ENCODE data around the gene FDX2. TPM values are rescaled to one million over a fixed set of nuclear protein-coding genes. Genes with fewer than 3 reads are reported as not detected.

The FDX2 gene
- 21.5 and 27.4 TPM in 2 replicates for total RNA-seq
- long read RNA-seq, partial matches to known transcripts, result 0 of 2 reads
- long read RNA-seq, other reads (novel, unspliced or antisense), result 0 of 2 reads

- H3K36me3 Mint-ChIP-seq (ENCODE audit: unreplicated experiment), result peaks cover 7% of the 10 kb centered on the region
- DNase-seq (ENCODE audit: extremely low spot score, unreplicated experiment), result peak; percentile 95
- H3K27me3 Mint-ChIP-seq (ENCODE audit: unreplicated experiment), result no peaks in the 10 kb centered on the region
- H3K9me3 Mint-ChIP-seq (ENCODE audit: unreplicated experiment), result no peaks in the 10 kb centered on the region
- H3K4me3 Mint-ChIP-seq (ENCODE audit: unreplicated experiment), result peak within 1 kb of the TSS; percentile 89
- peaks cover 13% of the 10 kb centered on the region for H3K4me1 Mint-ChIP-seq (ENCODE audit: unreplicated experiment)
- peak within 1 kb of the TSS; percentile 79 for H3K27ac Mint-ChIP-seq (ENCODE audit: unreplicated experiment)
- TF ChIP-seq CTCF (IDR thresholded peaks at IDR 0.05), result no peak
Observed at GRCh38 chr19:10315335-10316214, at the start of gene FDX2. Gene FDX2 (minus strand): TSS chr19:10316015. CDS start chr19:10315996, 19 bp downstream.

GRCh38 chr19:10365518-10365917 lies 49.7 kb upstream of the FDX2 start:
- Mint-ChIP-seq H3K9me3 (ENCODE audit: unreplicated experiment) (no peaks in the 10 kb centered on the region), H3K4me3 (ENCODE audit: unreplicated experiment) (no peak overlapping the region), H3K27ac (ENCODE audit: unreplicated experiment) (no peak overlapping the region), H3K27me3 (ENCODE audit: unreplicated experiment) (no peaks in the 10 kb centered on the region), H3K36me3 (ENCODE audit: unreplicated experiment) (peaks cover 34% of the 10 kb centered on the region), H3K4me1 (ENCODE audit: unreplicated experiment) (no peaks in the 10 kb centered on the region)
- DNase-seq (ENCODE audit: extremely low spot score, unreplicated experiment), result no peak
- TF ChIP-seq CTCF (IDR thresholded peaks at IDR 0.05), result no peak

- TF ChIP-seq CTCF (IDR thresholded peaks at IDR 0.05), result no peak
- Mint-ChIP-seq H3K4me1 (ENCODE audit: unreplicated experiment) (no peaks in the 10 kb centered on the region), H3K9me3 (ENCODE audit: unreplicated experiment) (no peaks in the 10 kb centered on the region), H3K36me3 (ENCODE audit: unreplicated experiment) (peaks cover 28% of the 10 kb centered on the region), H3K27me3 (ENCODE audit: unreplicated experiment) (no peaks in the 10 kb centered on the region), H3K27ac (ENCODE audit: unreplicated experiment) (no peak overlapping the region), H3K4me3 (ENCODE audit: unreplicated experiment) (no peak overlapping the region)
- no peak for DNase-seq (ENCODE audit: extremely low spot score, unreplicated experiment)
Observed at GRCh38 chr19:10364644-10365043, 48.8 kb upstream of the FDX2 start.

- Mint-ChIP-seq H3K36me3 (ENCODE audit: unreplicated experiment) (peaks cover 23% of the 10 kb centered on the region), H3K4me1 (ENCODE audit: unreplicated experiment) (no peaks in the 10 kb centered on the region), H3K4me3 (ENCODE audit: unreplicated experiment) (no peak overlapping the region), H3K9me3 (ENCODE audit: unreplicated experiment) (no peaks in the 10 kb centered on the region), H3K27me3 (ENCODE audit: unreplicated experiment) (no peaks in the 10 kb centered on the region), H3K27ac (ENCODE audit: unreplicated experiment) (no peak overlapping the region)
- no peak for TF ChIP-seq CTCF (IDR thresholded peaks at IDR 0.05)
- no peak for DNase-seq (ENCODE audit: extremely low spot score, unreplicated experiment)
Observed at GRCh38 chr19:10363789-10364281, 48.0 kb upstream of the FDX2 start.

- Mint-ChIP-seq H3K36me3 (ENCODE audit: unreplicated experiment) (peaks cover 17% of the 10 kb centered on the region), H3K4me3 (ENCODE audit: unreplicated experiment) (no peak overlapping the region), H3K4me1 (ENCODE audit: unreplicated experiment) (no peaks in the 10 kb centered on the region), H3K27ac (ENCODE audit: unreplicated experiment) (no peak overlapping the region), H3K27me3 (ENCODE audit: unreplicated experiment) (no peaks in the 10 kb centered on the region), H3K9me3 (ENCODE audit: unreplicated experiment) (no peaks in the 10 kb centered on the region)
- no peak for TF ChIP-seq CTCF (IDR thresholded peaks at IDR 0.05)
- DNase-seq (ENCODE audit: extremely low spot score, unreplicated experiment), result no peak
Observed at GRCh38 chr19:10362259-10362658, 46.4 kb upstream of the FDX2 start.
